Activated CD4-positive, alpha-beta memory T cell treated with anti-CD3 and anti-CD28 coated beads, Interleukin-2, amount 10 ng/mL, durations not matched to agents 7 days and 5 days (primary cell): ENCODE data around the gene FAM20C. TPM values are rescaled to one million over a fixed set of nuclear protein-coding genes. Genes with fewer than 3 reads are reported as not detected.

Experiments used
- CTCF ChIA-PET: fragments of 350-600 bp; sonication (Branson Sonifier 250); formaldehyde crosslinking; loops from one replicate; lab custom pipeline; 2021; ENCODE audit warnings: antibody characterized with exemption, inconsistent platforms; lab: Charles Lee
- POLR2A ChIA-PET: fragments of 350-600 bp; sonication (Branson Sonifier 250); formaldehyde crosslinking; loops from one replicate; lab custom pipeline; 2021; ENCODE audit warnings: antibody characterized with exemption; lab: Charles Lee
- DNase-seq: peaks from one replicate; pipeline ENCODE4 v3.0.0-alpha.2; 2020
- H3K27ac Mint-ChIP-seq: one replicate; pipeline ENCODE4 v1.8.0; 2021; ENCODE audit warnings: mild to moderate bottlenecking, mixed read lengths
- H3K27me3 Mint-ChIP-seq: one replicate; pipeline ENCODE4 v1.8.0; 2021; ENCODE audit warnings: mixed read lengths
- H3K36me3 Mint-ChIP-seq: one replicate; pipeline ENCODE4 v1.8.0; 2021; ENCODE audit warnings: low read depth, mixed read lengths
- H3K4me1 Mint-ChIP-seq: one replicate; pipeline ENCODE4 v1.8.0; 2021; ENCODE audit warnings: mixed read lengths
- H3K4me3 Mint-ChIP-seq: one replicate; pipeline ENCODE4 v1.8.0; 2021; ENCODE audit warnings: mild to moderate bottlenecking, mixed read lengths
- H3K9me3 Mint-ChIP-seq: one replicate; pipeline ENCODE4 v1.8.0; 2021; ENCODE audit warnings: mixed read lengths
- total RNA-seq, 2 experiments: library from RNA; stranded (reverse); gene quantifications; one replicate each; pipeline ENCODE4 v1.2.3, GENCODE V29; 2021

Gene FAM20C
- total RNA-seq, 2 experiments from 2014 or later, result 0.13 TPM; not detected in 1

GRCh38 chr7:269721-270120 lies 77.3 kb downstream of the FAM20C start:
- Mint-ChIP-seq H3K27me3 (no peaks in the 10 kb centered on the region), H3K4me1 (no peaks in the 10 kb centered on the region), H3K36me3 (no peaks in the 10 kb centered on the region), H3K9me3 (peaks cover 3% of the 10 kb centered on the region), H3K27ac (no peak overlapping the region), H3K4me3 (no peak overlapping the region)
- ChIA-PET CTCF (interaction anchor here (1.5 kb wide), 1 partner anchor 52 kb away, joined by 4 read pairs; no protein-coding TSS in a partner anchor), POLR2A (no interaction called here)
- DNase-seq, result no peak

DNA sequence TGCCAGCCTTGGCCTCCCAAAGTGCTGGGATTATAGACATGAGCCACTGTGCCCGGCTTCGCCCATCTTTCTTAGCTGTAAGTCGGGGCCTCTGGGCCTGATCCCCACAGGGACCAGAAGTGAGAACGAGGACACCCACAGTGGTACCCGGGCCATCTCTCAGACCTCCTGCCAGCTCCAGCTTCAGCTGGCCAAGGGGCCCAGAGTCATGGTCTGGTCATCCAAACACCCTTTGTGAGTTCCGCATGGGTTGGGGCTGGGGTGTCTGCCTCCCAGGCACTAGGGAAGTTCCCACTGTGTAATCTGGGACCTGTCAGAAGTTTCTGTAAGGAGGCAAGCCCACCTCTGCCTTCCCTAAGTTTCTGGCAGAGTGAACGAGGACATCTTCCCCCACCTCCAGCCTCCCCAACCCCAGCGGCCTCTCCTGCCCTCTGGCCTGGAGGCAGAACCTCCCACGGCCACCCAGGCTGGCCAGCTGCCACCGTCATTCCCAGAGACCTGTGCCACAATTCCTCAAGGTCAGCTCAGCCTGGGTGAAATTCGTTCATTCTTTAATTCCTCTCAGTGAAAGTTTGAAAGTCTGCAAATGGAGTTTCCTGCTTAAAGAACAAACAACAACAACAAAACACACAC lies 78.1 kb downstream of the FAM20C start:
- Mint-ChIP-seq H3K4me1 (no peaks in the 10 kb centered on the region), H3K27me3 (peaks cover 3% of the 10 kb centered on the region), H3K9me3 (peaks cover 3% of the 10 kb centered on the region), H3K4me3 (no peak overlapping the region), H3K36me3 (no peaks in the 10 kb centered on the region), H3K27ac (no peak overlapping the region)
- no peak for DNase-seq
- CTCF ChIA-PET, result interaction anchor here (1.5 kb wide), 1 partner anchor 51 kb away, joined by 4 read pairs; no protein-coding TSS in a partner anchor
- POLR2A ChIA-PET, result no interaction called here

- CTCF ChIA-PET, result interaction anchor here (1.5 kb wide), 1 partner anchor 50 kb away, joined by 4 read pairs; no protein-coding TSS in a partner anchor
- POLR2A ChIA-PET, result no interaction called here
- peaks cover 3% of the 10 kb centered on the region for H3K9me3 Mint-ChIP-seq
- no peaks in the 10 kb centered on the region for H3K4me1 Mint-ChIP-seq
- no peaks in the 10 kb centered on the region for H3K36me3 Mint-ChIP-seq
- DNase-seq, result no peak
- no peak overlapping the region for H3K4me3 Mint-ChIP-seq
- H3K27me3 Mint-ChIP-seq, result peaks cover 3% of the 10 kb centered on the region
- H3K27ac Mint-ChIP-seq, result no peak overlapping the region
Observed at GRCh38 chr7:271266-272107, 79.1 kb downstream of the FAM20C start.

DNA sequence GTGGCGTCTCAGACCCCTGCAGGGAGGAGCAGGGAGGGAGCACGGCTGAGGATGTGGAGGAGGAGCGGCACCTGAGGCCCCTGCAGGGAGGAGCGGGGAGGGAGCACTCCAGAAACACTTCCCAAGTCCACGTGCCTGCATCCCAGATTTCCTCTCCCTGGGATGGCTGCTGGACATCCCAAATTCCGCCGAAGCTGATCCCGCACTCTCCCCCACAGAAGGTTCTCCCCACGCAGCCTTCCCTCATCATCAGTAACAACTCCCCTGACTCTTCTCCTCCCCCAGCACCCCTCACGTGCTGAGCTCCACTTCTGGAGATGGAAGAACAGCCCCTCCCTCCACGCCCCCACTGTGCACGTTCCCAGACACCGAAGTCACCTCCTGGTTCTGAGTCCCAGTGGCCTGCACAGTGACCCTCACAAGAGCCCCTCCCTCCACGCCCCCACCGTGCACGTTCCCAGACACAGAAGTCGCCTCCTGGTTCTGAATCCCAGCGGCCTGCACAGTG lies 79.8 kb downstream of the FAM20C start:
- no peaks in the 10 kb centered on the region for H3K4me1 Mint-ChIP-seq

GRCh38 chr7:272631-273030 lies 80.3 kb downstream of the FAM20C start:
- Mint-ChIP-seq H3K4me1 (no peaks in the 10 kb centered on the region), H3K27ac (no peak overlapping the region), H3K4me3 (no peak overlapping the region), H3K36me3 (no peaks in the 10 kb centered on the region), H3K27me3 (peaks cover 6% of the 10 kb centered on the region), H3K9me3 (peaks cover 3% of the 10 kb centered on the region)
- DNase-seq, result no peak
- POLR2A ChIA-PET, result no interaction called here
- CTCF ChIA-PET, result no interaction called here

More for the DNA sequence above, 79.8 kb downstream of the FAM20C start:
- H3K27me3 Mint-ChIP-seq, result peaks cover 3% of the 10 kb centered on the region
- POLR2A ChIA-PET, result no interaction called here
- no peak overlapping the region for H3K27ac Mint-ChIP-seq
- no peak for DNase-seq
- H3K36me3 Mint-ChIP-seq, result no peaks in the 10 kb centered on the region
- peaks cover 3% of the 10 kb centered on the region for H3K9me3 Mint-ChIP-seq
- H3K4me3 Mint-ChIP-seq, result no peak overlapping the region
- CTCF ChIA-PET, result no interaction called here

DNA sequence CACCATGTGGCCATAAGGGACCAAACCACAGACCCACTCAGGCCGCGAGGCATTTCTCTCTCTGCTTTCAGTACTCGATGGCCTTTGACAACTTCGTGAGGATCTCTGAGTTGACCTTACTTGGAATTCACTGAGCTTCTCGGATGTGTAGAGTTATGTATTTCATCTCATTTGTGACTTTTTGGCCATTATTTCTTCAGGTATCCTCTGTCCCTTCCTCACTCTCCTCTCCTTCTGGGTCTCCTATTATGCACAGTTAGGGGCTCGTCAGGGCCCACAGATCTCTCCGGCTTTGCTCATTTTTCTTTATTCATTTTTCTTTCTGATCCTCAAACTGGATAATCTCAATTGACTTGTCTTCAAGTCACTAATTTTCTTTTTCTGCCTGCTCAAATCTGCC lies 81.0 kb downstream of the FAM20C start:
- Mint-ChIP-seq H3K4me1 (no peaks in the 10 kb centered on the region), H3K9me3 (peaks cover 3% of the 10 kb centered on the region), H3K27me3 (peaks cover 10% of the 10 kb centered on the region), H3K4me3 (no peak overlapping the region), H3K36me3 (no peaks in the 10 kb centered on the region), H3K27ac (no peak overlapping the region)
- DNase-seq, result no peak
- POLR2A ChIA-PET, result no interaction called here
- CTCF ChIA-PET, result no interaction called here

DNA sequence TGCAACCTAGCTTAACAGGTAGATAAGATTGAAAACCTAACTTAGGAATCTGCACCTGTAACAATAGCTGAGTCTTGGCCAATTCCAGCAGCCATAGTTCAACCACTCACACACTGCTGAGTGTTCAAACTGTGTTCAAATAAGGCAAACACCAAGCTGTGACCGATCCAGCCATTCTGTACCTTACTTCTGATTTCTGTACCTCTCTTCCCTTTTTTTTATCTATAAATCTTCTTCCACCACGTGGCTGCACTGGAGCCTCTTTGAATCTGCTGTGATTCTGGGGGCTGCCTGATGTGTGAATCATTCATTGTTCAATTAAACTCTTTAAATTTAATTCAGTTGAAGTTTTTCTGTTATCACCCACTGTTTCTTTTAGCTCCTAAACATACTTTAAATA lies 81.9 kb downstream of the FAM20C start:
- H3K9me3 Mint-ChIP-seq, result peaks cover 3% of the 10 kb centered on the region
- H3K27me3 Mint-ChIP-seq, result peaks cover 10% of the 10 kb centered on the region
- no peaks in the 10 kb centered on the region for H3K4me1 Mint-ChIP-seq
- ChIA-PET CTCF (no interaction called here), POLR2A (no interaction called here)
- DNase-seq, result no peak
- no peak overlapping the region for H3K4me3 Mint-ChIP-seq
- no peaks in the 10 kb centered on the region for H3K36me3 Mint-ChIP-seq
- H3K27ac Mint-ChIP-seq, result no peak overlapping the region

- Mint-ChIP-seq H3K27me3 (peaks cover 10% of the 10 kb centered on the region), H3K27ac (no peak overlapping the region)
- CTCF ChIA-PET, result no interaction called here
Observed at GRCh38 chr7:276230-276835, 84.0 kb downstream of the FAM20C start.

GRCh38 chr7:277228-277627 lies 84.9 kb downstream of the FAM20C start:
- ChIA-PET POLR2A (no interaction called here), CTCF (no interaction called here)
- Mint-ChIP-seq H3K9me3 (peaks cover 3% of the 10 kb centered on the region), H3K4me3 (no peak overlapping the region), H3K36me3 (no peaks in the 10 kb centered on the region), H3K27ac (no peak overlapping the region), H3K27me3 (peaks cover 10% of the 10 kb centered on the region), H3K4me1 (no peaks in the 10 kb centered on the region)
- no peak for DNase-seq

More at GRCh38 chr7:276230-276835, 84.0 kb downstream of the FAM20C start:
- no peaks in the 10 kb centered on the region for H3K4me1 Mint-ChIP-seq
- no peak for DNase-seq
- POLR2A ChIA-PET, result no interaction called here
- H3K4me3 Mint-ChIP-seq, result no peak overlapping the region
- no peaks in the 10 kb centered on the region for H3K36me3 Mint-ChIP-seq
- peaks cover 3% of the 10 kb centered on the region for H3K9me3 Mint-ChIP-seq

GRCh38 chr7:278081-278480 lies 85.7 kb downstream of the FAM20C start:
- Mint-ChIP-seq H3K27me3 (peaks cover 10% of the 10 kb centered on the region), H3K4me1 (no peaks in the 10 kb centered on the region), H3K4me3 (no peak overlapping the region), H3K9me3 (peaks cover 3% of the 10 kb centered on the region), H3K36me3 (no peaks in the 10 kb centered on the region), H3K27ac (no peak overlapping the region)
- ChIA-PET CTCF (no interaction called here), POLR2A (no interaction called here)
- DNase-seq, result no peak

GRCh38 chr7:279821-280220 lies 87.5 kb downstream of the FAM20C start:
- no peak overlapping the region for H3K4me3 Mint-ChIP-seq
- no peaks in the 10 kb centered on the region for H3K36me3 Mint-ChIP-seq
- CTCF ChIA-PET, result interaction anchor here (1.3 kb wide), 1 partner anchor 16 kb away, joined by 3 read pairs; no protein-coding TSS in a partner anchor
- DNase-seq, result no peak
- POLR2A ChIA-PET, result no interaction called here
- peaks cover 10% of the 10 kb centered on the region for H3K27me3 Mint-ChIP-seq
- no peaks in the 10 kb centered on the region for H3K9me3 Mint-ChIP-seq
- H3K27ac Mint-ChIP-seq, result no peak overlapping the region
- no peaks in the 10 kb centered on the region for H3K4me1 Mint-ChIP-seq

GRCh38 chr7:280461-280860 lies 88.1 kb downstream of the FAM20C start:
- ChIA-PET CTCF (interaction anchor here (1.3 kb wide), 1 partner anchor 17 kb away, joined by 3 read pairs; no protein-coding TSS in a partner anchor), POLR2A (no interaction called here)
- peaks cover 7% of the 10 kb centered on the region for H3K27me3 Mint-ChIP-seq
- no peak overlapping the region for H3K4me3 Mint-ChIP-seq
- no peak for DNase-seq
- no peaks in the 10 kb centered on the region for H3K36me3 Mint-ChIP-seq
- H3K27ac Mint-ChIP-seq, result no peak overlapping the region
- no peaks in the 10 kb centered on the region for H3K4me1 Mint-ChIP-seq
- H3K9me3 Mint-ChIP-seq, result no peaks in the 10 kb centered on the region

- Mint-ChIP-seq H3K4me1 (no peaks in the 10 kb centered on the region), H3K27me3 (peaks cover 7% of the 10 kb centered on the region), H3K36me3 (no peaks in the 10 kb centered on the region), H3K4me3 (no peak overlapping the region), H3K9me3 (no peaks in the 10 kb centered on the region), H3K27ac (no peak overlapping the region)
- ChIA-PET CTCF (no interaction called here), POLR2A (no interaction called here)
- DNase-seq, result no peak
Observed at GRCh38 chr7:281637-282036, 89.3 kb downstream of the FAM20C start.
